Fibroblast of skin of back (primary cell): ENCODE results near the gene SPAG16.
A peak's percentile ranks its signal among the peaks of the same experiment; 100 is the strongest.
"Not testable (repeated sequence)": the region's sequence is repeated elsewhere in the genome, so short reads cannot be mapped to it uniquely, and the experiment has no call there.

ENCODE experiments used
- DNase-seq: peaks from one replicate; pipeline ENCODE4 v3.0.0-alpha.2; 2013

SPAG16 gene

DNA sequence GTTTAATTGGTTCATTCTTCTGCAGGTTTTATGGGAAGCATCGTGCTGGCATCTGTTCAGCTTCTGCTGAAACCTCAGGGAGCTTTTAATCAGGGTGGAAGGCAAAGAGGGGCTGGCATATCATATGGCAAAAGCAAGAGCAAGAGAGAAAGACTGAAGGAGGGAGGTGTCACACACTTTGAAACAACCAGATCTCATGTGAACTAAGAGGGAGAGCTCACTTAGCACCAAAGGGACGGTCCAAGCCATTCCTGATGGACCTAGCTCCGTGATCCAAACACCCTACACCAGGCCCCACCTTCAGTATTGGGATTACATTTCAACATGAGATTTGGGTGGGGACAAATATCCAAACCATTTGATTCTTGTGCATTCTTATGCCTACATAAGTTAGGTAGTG lies 563.1 kb downstream of the SPAG16 start:
- DNase-seq = no peak

DNA sequence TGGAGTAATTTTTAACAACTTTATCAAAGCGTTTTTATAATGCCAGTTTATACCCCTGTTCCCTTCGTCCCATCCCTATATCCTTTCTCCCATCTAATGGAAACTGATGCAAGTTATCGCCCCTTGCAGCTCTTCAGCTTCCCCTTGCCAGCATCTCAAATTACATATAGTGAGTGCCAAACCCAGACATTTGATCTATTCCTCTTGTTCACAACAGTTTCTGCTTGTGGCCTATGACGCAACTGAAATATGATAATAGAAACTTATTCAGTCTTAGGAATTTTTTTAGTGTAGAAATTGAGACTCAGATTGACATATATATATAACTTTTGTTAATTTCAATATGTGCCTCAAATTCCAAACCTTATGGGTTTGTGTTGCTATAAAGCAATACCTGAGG lies 564.4 kb downstream of the SPAG16 start:
- no peak for DNase-seq

DNA sequence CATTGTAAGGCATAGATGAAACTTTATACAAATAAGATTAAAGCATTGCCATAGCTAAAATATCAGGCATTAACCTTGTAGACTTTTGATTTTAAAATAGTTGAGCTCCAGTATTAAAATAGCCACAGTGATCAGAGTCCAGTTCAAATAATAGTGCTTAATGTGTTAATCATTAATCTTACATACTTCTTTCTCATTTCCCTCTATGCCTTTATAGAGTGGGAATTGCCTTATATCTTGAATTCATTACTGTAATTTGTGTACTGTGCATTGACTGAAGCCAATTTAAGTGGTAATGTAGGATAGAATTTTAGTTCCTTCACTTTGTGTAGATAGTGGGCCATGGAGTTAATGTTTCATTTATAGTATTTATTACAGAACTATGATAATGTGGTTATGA lies 577.4 kb downstream of the SPAG16 start:
- no peak for DNase-seq

DNA sequence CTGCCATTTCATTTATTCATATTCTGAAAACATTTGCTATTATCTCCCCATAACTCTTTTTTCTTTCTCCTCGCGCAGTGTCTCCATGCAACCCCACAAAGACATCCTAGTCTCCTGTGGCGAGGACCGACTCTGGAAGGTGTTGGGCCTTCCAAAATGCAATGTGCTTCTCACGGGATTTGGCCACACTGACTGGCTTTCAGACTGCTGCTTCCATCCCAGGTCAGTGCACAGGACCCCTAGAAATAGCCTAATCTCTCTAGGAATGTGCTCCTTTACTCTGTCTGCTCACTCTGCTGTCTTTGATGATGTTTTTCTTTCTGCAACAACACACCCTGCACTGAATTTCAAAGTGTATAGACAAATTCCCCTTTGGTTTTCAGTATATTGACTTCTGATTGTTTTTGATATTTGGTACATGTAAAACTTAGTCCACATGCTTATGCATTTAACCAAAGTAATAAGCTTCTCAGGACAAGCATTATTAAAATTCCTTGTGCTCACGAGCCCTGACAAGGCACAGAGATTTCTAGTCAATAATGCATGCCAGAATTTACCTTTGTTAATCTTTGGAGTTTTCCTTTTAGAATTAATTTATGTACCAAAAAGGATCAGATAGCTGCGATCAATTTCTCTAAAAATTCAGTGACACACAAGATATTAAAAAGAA lies 578.3 kb downstream of the SPAG16 start:
- no peak for DNase-seq

DNA sequence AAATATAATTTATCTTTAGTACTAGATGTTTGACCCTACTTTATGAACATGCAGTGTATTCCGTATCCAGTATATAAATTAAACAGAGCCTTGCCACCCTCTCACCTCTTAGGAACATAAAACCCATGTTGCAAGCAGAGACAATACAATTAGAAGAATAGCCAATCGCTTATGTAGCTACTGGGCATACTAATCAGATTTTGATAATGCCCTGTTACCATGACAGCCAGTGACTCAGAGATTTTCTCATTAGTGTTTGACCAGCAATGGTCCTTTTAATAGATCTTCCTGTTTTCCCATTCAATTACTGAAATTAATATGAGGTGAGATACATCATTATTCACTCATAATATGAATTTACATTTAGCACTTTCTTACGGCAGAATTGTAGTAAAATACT lies 579.3 kb downstream of the SPAG16 start:
- no peak for DNase-seq

DNA sequence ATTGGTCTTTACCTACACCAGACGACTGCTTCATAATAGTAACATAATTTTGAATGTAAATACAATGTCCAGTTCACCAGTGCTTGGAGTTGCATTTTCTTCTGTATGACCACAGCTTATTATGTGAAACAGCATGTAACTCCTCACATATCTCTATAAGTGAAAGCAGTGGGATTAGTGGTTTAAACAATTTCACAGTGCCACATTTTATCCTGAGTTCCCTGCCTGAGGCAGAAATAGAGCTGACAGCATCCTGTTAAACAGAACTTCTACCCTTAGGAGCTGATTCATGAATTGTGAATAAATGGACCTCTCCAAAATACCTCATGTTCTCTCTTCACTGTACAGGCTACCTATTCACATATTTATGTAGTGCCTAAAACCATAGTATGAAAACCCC lies 584.3 kb downstream of the SPAG16 start:
- DNase-seq = no peak

DNA sequence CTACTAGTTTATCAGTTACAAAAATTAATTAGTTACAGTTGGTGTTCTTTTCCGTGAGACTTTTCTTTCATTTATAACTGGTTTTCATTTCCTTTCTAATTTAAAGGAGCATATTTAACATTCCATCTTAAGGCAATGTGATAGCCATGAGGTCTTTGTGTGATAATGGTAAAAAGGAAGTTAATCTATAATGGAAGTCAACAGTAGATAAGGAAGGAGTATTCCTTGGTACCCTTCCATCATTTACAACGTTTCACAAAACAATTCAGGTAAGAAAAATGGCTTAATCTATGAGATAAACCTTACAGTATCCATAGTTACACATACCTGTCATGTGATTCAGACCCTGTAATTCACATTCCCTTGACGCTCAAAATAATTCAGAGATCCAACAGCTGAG lies 601.2 kb downstream of the SPAG16 start:
- no peak for DNase-seq

DNA sequence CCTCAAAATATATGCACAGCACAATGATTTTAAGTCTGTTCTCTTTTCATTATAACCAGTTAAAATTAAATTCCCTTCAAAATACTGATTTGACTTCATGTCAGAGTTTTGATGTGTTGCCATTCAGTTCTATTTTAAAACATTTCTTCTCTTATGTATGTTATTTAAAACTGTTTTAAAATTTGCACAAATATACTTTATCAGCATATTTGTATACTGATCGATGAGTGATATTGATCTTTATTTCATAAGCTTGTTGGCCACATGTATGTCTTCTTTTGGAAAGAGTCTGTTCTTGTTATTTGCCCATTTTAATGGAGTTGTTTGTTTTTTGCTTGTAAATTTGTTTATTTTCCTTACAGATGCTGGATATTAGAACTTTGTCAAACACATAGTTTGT lies 630.2 kb downstream of the SPAG16 start:
- no peak for DNase-seq

DNA sequence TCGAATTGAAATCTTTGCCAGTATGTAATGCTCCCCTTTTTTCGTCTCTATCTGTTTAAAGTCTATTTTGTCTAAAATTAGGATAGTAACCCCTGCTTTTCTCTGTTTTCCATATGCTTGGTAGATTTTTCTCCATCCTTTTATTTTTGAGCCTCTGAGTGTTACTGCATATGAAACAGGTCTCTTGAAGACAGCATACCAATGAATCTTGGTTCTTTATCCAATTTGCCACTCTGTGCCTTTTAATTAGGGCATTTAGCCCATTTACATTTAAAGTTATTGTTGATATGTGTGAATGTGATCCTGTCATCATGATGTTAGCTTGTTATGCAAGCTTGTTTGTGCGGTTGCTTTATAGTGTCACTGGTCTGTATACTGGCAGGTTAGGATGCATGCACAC lies 635.8 kb downstream of the SPAG16 start:
- no peak for DNase-seq

DNA sequence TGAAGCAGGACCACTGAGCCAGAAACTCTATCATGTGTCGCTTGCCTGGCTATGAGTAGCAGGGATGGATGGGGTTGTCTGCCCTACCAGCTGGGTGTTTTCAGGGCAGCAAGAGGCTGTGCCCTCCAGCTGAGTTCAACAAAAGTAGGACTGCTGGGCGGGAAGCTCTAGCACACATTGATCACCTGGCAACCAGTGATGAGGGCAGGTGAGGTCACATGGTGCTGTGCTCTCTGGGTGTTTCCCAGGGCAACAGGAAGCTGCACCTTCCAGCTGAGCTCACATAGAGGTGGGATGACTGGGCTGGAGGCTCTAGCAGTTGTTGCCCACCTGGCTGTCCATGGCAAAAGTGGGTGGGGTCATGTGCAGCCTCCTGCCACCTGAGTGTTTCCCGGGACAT lies 639.3 kb downstream of the SPAG16 start:
- DNase-seq = no peak

DNA sequence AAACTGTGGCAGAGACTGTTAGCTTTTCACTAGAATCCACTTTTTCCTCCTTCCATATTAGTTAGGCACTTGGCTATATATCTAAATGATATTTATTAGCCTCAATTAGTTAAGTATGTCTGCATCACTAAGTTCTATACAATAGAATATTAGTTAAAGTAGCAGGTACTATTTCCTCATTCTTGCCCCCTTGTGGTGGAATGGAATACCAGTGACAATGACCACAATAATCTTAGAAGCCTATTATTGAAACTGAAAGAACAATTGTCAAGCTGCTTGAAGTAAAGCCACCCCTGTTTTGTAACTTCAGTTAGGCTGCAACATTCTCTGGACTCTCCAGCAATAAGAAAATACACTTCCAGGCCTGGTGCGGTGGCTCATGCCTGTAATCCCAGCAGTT lies 650.3 kb downstream of the SPAG16 start:
- peak; percentile 8 for DNase-seq

DNA sequence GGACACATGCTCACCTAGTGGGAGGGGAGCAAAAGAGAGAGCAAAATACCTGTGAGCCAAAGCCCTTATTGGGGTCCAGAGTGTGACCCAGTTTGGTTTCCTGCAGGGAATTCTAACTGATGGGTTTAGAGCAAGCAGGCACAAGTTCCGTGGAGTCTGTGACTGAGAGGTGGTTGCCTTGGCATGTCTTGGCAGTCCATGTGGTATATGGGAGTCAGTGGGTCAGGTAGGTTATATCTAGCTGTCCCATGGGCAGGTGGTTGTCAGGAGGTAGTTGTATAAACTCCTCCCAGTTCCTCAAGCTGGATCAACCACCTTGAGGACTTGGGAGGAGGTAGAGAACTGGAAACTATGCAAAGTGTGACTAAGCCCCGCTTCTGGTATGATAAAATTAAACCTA lies 673.8 kb downstream of the SPAG16 start:
- no peak for DNase-seq

DNA sequence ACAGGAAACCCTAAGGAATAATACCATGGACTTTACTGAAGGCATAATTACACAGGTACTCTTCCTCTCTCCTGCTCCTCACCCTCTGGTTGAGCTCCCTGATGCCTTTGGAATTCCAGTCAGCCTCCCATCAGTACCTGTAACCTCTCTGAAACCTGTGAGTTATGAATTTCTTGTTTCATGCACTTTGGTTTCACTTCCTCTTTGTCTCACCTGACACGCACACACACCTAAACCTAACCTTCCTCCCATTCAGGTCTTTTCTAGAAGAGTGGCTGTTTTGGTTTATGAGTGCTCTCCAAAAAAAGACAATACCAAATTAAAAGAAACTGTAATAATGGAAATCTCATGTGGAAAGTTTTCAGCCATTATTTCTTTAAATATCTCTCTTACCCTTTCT lies 675.3 kb downstream of the SPAG16 start:
- no peak for DNase-seq

DNA sequence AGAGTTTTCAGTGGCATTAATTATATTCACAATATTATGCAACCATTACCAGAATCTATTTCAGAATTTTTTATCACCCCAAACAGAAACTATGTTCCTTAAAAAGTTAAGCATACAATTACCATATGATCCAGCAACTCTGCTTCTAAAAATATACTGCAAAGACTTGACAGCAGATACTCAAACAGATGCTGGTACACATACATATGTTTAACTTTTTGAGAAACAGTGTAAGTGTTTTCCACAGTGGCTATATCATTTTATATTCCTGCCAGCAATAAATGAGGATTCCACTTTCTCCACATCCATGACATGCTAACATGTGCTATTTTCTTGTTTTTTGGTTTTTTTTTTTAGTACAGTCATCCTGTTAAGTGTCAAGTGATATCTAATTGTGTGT lies 687.3 kb downstream of the SPAG16 start:
- DNase-seq = no peak

DNA sequence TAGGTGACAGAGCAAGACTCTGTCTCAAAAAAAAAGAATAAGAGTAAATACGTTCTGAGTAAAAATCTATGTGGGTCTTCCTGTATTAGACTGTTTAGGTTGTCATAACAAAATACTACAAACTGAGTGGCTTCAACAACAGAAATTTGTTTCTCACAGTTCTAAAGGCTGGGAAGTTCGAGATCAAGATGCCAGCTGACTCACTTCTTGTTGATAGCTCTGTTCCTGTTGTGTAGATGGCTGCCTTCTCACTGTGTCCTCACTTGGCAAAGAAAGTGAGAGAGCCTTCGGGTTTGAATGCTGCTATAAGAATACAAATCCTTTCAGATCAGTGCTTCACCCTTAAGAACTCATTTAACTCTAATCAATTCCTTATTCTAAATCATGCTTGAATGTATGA lies 696.6 kb downstream of the SPAG16 start:
- no peak for DNase-seq

DNA sequence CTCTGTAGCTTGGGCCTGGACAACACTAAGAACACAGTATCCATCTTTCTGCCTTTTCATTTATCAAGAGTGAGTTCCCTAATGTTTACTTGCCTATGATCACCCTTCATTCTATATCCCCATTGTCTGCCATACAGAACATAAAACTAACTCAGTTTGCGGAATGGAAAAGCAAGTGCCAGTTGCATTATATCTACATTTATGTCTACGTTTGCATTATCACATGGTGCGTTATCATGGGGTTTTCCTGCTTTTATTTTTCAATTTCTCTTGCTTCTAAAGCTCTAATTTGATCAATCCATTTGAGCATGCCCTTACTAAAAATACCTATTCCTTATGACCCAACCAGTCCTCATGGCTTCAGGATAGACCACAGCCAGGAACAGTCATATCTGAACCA lies 704.9 kb downstream of the SPAG16 start:
- DNase-seq = no peak

DNA sequence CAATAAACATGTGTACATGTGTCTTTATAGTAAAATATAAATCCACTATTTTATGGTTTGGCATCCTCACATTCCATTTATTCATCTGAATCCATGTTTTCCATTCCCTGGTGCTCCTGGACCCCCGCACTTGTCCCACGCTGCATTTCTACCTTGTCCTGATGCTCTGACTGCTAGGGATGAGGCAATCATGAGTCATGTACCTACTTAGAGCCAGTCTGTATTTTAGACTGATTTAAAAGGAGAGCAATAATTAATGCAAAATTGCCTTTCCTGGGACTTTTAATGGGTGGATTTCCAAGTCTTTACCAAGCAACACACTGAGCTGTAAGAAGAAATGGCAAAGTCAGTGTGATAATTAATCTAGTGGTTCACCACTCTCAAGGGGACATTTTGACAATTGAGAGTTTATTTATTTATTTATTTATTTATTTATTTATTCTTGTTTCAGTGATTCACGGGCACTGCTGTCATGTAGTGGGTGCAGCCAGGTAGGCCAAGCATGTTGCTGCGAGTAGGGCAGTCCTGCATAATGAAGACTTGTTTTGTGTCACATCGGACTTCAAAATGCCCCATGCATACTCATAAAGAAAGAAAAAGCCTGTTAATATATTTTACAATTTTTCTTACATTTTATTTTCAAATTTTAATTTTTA lies 707.3 kb downstream of the SPAG16 start:
- no peak for DNase-seq

DNA sequence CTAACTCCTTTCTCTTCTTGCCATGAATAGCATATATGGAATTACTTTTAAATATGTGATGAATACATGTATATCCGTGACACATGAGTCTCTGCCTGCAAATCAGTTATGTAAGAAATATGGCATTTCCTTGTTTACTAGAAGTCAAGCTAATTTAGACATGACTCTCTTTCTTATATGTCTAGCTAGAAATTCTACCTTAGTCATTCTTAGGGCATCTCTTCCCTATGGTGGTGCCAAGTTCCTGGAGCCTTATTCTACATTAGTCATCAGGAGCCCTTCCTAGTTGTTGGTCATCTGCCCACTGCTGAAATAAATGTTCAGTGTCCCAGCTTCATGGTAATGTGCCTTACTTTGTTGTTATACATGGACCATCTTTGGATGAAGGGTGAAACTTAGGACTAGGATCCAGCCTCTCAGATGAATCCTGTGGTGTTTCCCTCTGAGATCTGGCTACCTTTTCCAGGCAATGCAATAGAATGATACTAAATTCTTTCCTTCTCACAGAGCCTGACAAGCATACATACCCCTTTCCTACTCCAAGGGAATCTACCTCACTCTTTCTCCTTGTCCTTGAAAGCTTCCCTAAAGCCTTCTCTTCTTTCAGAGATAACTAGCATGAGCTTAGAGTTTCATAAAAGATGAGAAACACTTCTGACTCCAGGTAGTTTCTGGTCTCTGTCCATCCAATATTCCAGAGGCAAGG lies 711.3 kb downstream of the SPAG16 start:
- DNase-seq = peak; percentile 94

DNA sequence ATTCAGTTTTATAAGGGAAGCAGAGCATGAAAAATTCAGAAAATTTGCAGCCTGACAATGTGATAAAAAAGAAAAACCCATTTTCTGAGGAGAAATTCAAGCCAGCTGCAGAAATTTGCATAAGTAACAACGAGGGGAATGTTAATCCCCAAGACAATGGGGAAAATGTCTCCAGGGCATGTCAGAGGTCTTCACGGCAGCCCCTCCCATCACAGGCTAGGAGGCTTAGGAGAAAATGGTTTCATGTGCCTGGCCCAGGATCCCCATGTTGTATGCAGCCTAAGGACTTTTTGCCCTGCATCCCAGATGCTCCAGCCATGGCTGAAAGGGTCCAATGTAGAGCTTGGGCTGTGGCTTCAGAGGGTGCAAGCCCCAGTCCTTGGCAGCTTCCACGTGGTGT lies 714.7 kb downstream of the SPAG16 start:
- not testable (repeated sequence) for DNase-seq

DNA sequence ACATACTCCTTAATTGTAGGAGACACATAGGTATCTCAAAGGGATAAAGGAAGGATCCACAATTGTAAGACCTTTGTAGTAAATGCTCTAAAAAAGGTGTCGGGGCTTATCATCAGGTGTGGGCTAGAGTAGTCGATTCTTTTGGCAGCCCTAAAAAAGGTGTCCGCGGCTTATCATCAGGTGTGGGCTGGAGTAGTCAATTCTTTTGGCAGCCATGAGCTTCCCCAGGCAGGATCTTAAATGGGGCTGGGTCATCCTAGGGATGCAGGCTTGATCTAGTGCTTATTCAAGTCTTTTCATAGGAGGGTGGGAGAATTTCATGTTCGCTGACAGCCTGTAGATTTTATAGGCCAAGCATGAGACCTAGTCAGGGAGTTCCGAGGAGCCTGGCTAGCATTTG lies 720.2 kb downstream of the SPAG16 start:
- DNase-seq = no peak

DNA sequence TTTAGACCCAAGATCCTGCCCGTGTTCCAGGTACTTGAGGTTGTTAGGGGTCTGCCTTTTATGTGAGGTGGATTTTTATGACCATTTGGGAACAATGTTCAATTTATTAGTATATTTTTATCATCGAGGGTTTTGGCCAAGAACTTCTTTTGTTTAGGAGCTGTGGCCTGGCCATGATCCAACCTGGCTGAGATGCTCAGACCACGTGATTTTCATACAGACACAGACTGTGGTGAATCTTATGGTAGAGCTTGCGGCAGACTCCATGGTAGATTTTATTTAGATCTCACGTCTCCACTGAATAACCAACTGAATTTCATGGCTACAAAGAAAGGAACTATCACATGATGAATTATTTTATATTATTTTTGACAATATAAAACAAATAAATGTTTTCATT lies 721.1 kb downstream of the SPAG16 start:
- DNase-seq = no peak

DNA sequence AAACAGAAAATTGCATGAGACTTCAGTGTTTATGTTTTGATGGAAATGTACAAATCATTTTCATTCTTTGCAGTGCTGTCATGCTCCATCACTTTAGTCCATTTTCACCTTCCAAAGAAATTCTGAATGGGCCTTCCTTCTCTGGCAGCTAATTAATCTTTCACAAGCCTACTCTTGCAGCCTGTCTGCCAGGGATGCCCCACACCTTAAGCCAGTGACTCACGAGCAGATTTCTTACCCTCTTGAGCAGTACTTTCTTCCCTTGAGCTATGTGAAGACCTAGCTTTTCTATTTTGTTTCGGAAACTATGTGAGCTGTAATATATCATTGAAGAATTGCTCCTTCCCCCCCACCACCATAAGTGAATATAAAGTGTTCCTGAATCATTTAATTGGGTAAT lies 722.3 kb downstream of the SPAG16 start:
- DNase-seq = no peak

DNA sequence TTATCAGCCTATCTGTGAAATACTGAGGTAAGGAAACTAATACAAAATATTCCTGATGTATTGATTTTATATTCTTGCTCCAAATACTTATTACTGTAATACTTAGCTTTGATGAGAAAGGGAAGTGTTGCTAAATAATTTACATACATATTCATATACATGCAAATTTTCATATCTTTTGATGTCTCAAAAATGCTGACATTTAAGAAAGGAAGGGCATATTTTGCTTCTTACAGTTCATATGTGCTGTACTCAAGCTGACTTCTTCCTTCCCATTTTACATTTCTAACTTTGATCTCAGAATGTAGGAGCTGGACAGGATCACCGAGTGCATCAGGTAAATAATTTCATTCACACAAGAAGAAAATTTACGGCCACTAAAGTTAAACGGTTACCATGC lies 727.4 kb downstream of the SPAG16 start:
- no peak for DNase-seq

DNA sequence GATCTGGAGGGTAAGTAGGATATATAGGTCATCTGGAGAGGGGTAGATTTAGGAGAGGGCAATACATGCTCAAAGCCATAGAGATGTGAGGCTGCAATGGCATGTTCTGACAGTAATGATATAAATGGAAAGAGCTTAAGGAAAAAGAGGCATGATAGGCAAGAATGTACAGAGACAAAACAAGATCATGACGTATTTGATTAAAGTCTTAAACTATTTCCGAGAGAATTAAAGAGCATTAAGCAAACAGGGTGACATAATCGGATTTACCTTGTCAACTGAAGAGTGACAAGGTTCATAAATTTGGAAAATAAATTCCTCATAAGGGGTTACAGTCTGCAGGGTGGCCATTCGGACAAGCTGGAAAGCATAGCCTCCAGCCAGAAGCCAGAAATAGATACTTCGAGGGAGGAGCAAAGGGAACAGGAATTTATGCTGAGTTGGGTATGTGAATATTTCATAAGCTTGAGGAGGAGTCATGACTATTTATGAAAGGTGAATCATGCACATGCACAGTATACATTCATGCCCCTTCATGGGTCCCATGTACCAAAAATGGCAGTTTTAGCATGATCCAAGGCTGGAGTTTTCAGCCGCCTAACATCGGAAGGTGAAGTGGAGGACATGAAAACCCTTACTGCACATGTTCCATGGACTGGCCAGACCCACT lies 730.4 kb downstream of the SPAG16 start:
- DNase-seq = peak; percentile 22
